ENCODE data around the gene GPC4.
"Not testable (repeated sequence)": the region's sequence is repeated elsewhere in the genome, so short reads cannot be mapped to it uniquely, and the experiment has no call there.

Gene GPC4

DNA sequence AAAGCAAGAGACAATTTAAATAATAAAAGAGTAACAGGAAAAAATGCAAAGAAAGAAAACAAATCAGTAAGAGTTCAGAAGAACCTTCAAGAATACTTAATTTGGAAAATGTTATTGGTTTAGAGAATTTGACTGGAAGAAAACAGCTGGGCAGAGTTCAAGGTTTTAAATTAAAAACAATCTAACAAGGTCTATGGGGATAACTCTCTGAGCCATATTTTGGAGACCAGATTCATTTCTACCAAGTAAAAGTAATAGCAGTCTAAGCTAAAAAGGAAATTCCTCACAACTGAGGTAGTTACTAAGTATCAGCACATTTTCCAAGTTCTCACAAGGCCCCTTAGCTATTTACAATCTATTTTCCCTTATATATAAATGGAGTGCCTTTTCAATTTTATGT lies 114.7 kb downstream of the GPC4 start:
- no peak for DNase-seq

DNA sequence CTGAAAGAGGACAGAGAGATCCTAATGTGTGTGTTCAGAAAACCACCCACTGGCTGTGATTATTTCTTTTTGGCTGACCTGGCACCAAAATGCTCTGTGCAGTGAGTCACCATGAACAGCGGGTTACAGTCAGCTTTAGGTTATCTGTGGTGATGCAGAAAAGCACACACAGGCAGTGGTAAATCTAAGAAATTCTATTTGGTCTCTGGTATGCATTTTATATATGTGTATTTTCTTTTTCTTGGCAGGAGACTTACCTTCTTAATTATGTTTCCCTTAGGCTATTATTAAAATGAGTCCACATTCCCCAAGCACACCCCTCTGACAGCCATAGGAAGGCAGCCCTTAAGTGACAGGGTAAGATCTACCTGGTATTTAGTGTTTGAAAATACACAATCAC lies 118.0 kb downstream of the GPC4 start:
- DNase-seq: no peak

DNA sequence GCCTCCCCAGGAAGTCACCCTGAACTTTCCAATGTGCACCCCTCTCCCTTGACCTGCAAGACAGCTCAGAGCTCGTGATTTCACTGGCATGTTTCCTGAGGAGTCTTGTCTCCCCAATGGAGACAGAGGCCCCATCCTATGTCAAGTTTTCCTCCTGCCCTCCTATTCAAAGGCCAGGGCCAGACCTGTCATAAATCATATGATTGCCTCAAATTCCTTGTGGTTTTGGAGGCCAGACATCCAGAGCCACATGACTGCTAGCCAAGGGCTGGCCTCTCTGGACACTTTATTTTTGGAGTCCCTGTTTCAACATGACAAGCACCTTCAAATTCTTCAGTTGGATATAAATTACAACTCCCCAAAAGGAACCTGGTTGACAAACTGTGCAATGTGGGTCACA lies 121.2 kb downstream of the GPC4 start:
- DNase-seq: no peak

DNA sequence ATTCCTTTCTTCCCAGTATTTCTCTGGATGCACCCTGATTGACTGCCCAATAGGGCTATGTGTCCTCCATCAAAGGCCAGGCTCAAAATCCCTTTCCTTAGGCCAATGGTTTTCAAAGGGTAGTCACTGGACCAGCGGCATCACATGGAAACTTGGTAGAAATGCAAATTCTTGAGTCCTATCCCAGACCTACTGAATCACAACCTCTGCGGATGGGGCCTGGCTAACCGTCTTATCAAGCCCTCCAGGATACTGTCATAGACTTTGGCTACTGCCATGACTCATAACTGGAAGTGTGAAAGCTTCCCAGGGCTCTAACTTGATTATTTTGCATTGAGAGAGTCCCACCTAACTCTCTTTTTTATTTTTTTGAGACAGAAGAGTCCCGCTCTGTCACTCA lies 125.2 kb downstream of the GPC4 start:
- no peak for DNase-seq

DNA sequence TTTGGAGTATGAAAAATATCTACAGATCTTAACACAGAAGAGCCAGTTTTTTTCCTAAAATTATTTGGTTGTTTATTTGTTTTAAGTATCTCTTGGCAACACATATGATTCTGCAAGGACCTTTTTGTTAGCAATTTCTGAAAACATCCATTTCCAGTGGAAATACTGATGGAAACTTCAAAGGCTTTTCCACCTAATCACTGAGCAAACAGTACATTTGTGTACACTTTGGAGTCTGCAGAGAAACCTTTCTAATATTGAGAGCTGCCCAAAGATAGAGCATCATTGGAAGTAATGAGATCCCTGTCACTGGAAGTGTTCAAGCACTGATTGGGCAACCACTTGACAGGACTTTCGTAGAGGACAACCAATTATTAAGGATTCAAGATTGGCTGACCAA lies 127.4 kb downstream of the GPC4 start:
- DNase-seq: no peak

DNA sequence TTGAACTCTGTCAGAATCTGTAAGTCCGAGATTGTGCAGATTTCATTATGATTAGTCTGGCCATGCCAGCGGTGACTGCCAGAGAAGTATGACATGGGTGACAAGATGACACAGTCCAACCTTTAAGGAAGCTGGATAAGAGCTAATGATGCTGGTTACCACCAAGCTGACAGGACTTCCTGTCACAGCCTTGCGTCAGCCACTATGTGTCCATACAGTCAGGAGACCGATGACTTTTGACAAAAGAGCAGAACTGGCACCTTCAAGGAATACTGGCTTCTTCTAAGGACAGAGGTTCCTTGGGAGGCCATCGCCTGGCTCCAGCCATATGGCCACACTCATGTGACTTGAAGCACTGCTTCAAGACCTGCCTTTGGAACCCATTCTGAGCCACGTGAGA lies 129.9 kb downstream of the GPC4 start:
- no peak for DNase-seq

DNA sequence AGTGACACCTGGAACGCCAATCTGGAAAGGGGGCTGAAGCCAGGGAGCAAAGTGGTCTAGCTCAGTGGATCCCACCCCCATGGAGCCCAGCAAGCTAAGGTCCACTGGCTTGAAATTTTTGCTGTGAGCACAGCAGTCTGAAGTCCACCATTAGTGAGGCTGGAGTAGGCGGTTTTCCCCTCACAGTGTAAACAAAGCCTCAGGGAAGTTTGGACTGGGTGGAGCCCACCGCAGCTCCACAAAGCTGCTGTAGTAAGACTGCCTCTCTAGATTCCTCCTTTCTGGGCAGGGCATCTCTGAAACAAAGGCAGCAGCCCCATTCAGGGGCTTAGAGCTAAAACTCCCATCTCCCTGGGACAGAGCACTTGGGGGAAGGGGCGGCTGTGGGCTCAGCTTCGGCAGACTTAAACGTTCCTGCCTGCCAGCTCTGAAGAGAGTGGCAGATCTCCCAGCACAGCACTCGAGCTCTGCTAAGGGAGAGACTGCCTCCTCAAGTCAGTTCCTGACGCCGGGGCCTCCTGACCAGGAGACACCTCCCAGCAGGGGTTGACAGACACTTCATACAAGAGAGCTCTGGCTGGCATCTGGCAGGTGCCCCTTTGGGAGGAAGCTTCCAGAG lies 136.1 kb downstream of the GPC4 start:
- not testable (repeated sequence) for DNase-seq

DNA sequence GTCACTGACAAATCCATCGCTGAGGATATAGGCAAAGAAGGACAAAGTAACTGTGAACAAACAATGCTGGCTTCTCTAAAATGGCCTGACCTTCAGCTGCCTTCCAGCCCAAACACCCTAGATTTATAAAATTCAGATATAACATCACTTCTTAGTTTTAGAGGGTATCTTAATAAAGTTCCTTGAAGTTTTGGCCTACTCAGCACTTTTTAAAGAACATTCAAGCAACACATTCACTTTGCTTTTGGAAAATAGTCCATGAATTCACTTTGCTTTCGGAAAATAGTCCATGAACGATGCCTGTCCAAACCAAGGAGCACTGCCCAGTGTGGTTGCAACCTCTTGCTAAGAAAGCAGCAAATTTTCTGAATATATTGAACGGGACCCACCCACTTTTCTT lies 142.1 kb downstream of the GPC4 start:
- no peak for DNase-seq

DNA sequence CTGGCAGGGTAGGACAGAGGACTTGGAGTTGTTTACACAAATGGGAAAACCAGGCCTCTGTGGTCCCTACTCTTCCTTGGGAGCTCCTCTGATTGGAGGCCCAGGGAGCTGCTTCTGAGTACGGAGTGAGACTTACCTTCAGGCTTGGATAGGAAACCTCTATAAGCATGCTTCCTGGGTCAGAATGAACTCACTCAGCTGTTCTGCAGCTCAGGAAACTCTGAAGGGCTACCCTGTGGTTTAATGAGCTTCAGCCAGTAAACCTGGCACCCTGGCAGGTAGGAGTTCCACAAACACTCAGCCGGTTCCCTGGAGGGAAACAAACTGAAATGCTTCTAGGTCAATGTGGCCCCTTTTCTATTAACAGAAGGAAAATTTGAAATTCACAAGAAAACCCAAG lies 146.1 kb downstream of the GPC4 start:
- no peak for DNase-seq

DNA sequence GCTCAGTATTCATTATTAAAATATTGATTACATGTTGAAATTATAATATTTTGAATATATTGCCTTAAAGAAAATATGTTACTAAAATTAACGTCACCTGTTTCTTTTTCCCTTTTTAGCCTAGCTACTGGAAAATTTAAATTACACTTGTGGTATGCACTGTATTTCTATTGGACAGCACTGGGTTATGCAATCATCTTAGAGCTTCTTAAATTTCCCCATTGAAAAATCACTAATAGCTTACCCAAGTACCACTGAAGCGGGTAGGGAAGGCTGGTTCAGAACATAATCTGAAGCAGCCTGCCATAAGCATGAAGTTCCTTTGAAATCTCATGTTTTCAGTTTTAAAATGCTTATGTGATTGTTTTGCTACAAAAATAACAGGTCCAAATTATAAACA lies 147.7 kb downstream of the GPC4 start:
- no peak for DNase-seq

DNA sequence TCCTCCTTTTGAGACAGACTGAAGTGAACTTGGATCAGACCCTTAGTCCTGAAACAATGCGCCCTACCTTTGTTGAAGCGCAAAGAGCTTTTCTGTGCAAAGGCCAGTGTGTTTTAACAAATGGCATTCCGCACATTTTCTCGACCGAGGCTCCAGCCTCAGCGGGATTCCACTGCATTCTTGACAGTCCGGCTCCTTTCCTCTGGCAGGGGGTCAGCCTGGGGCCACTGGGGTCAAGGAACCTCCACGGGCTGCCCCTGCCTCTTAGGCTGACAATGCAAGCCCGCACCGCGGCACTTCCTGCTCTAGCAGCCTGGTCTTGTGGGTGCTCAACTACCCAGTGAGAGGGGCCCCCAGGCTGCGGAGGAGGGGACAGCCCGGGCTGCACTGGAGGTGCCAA lies 150.0 kb downstream of the GPC4 start:
- DNase-seq: no peak

DNA sequence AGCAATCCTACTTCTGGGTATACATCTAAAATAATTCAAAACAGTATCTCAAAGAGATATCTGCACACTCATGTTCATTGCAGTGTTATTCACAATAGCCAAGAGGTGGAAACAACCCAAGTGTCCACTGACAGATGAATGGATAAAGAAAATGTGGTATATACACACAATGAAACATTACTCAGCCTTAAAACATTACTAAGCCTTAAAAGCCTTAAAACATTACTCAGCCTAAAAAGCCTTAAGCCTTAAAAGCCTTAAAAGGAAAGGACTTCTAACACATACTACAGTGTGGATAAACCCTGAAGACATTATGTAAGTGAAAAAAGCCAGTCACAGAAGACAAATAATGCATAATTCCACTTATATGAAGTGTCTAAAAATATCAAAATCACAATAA lies 156.8 kb downstream of the GPC4 start:
- DNase-seq: no peak

DNA sequence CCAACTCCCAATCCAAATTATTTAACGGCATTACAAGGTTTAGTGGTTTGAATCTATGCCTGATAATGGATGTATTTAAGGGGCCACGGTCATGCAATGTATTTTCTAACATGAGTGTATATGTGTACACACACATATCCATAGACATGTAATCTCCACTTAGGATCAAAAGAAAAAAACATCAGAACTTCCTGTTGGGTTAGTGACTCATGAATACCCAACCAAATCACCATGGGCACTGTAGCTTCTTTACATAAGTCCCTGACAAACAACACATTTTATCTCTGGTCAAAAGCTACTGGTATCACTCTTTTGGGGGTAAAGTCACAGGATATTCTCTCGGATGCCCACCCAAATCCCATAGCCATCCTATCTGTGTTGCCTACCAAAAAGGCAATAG lies 160.6 kb downstream of the GPC4 start:
- no peak for DNase-seq

DNA sequence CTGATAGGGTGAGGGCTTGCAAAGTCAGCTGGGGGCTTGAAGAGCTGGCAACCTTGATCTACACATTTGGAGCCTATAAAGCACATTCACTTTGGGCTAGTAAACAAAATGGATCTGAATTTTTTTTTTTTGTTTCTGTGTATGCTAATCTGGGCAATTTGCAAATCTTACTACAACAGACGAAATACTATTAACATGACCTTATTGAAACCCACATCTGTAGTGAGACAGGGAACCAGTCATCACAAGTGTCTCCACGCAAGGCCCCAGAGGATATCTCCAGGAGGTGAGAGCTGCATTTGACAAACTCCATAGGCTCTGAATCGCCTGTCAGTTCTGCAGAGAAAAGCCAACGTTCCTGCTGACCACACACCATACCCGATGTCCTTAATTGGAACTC lies 164.1 kb downstream of the GPC4 start:
- no peak for DNase-seq

DNA sequence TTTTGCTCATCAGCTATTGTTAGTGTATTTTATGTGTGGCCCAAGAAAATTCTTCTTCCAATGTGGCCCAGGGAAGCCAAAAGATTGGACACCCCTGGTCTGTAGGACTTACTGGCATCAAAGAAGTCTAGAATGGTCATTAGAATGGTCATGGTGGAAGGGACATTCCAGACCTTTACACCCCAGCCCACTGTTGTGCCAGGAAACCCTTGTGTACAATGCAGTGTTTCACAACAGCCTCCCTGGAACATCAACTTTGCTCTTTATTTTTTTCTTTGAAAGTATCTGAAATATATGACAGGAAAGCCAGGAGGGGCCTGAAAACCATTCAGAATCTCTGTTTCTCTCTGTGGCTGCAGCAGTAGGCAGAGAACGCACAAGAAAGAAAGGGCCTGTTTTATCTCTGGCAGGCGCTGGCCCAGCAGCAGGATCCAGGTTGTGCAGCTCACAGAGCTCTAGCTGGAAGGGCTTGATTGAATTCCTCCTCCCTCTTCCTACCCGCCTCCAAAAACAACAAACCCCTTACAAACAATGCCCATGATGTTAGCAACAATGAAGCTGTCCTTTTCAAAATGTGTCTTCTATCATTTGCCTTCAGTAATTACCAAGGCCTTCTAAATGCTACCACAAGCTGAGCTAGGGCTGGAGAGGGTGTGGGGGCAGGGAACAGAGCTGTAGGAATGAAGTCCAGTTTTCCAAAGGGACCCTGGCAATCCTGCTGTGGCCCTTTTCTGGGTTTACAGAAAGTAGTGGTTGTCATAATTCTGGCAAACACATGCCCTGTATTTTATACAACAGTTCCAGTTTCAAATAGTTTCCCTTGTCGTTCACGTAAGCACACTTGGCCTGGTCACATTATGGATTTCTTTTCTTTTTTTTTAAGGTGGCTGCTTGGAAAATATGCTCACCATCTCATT lies 164.8 kb downstream of the GPC4 start:
- no peak for DNase-seq
